ENCODE measurements around the gene OR4E2.
"Not testable (repeated sequence)": the region's sequence is repeated elsewhere in the genome, so short reads cannot be mapped to it uniquely, and the experiment has no call there.

OR4E2 gene

GRCh38 chr14:21653331-21653885 lies at the start of gene OR4E2:
Gene OR4E2 (plus strand): TSS chr14:21653835. CDS start chr14:21665083, 11,248 bp downstream.
- no peak for DNase-seq (ENCODE audit: low read depth)

- no peak for DNase-seq (ENCODE audit: low read depth)
Observed at GRCh38 chr14:21612324-21612723, 41.3 kb upstream of the OR4E2 start.

- DNase-seq (ENCODE audit: low read depth), result no peak
Observed at GRCh38 chr14:21614240-21614639, 39.4 kb upstream of the OR4E2 start.

- no peak for DNase-seq (ENCODE audit: low read depth)
Observed at GRCh38 chr14:21617614-21618013, 36.0 kb upstream of the OR4E2 start.

GRCh38 chr14:21626491-21627230 lies 27.0 kb upstream of the OR4E2 start:
- no peak for DNase-seq (ENCODE audit: low read depth)

- not testable (repeated sequence) for DNase-seq (ENCODE audit: low read depth)
Observed at GRCh38 chr14:21630503-21630902, 23.1 kb upstream of the OR4E2 start.

GRCh38 chr14:21631084-21631483 lies 22.6 kb upstream of the OR4E2 start:
- no peak for DNase-seq (ENCODE audit: low read depth)

GRCh38 chr14:21634840-21635239 lies 18.8 kb upstream of the OR4E2 start, which contains the start of gene OR10G2:
Gene OR10G2 (minus strand): TSS chr14:21634940. CDS start chr14:21634842, 98 bp downstream.
- DNase-seq (ENCODE audit: low read depth), result no peak

GRCh38 chr14:21642683-21643082 lies 11.0 kb upstream of the OR4E2 start:
- DNase-seq (ENCODE audit: low read depth), result no peak

- DNase-seq (ENCODE audit: low read depth), result no peak
Observed at GRCh38 chr14:21643407-21643806, 10.2 kb upstream of the OR4E2 start.

GRCh38 chr14:21647380-21647779 lies 6.3 kb upstream of the OR4E2 start:
- DNase-seq (ENCODE audit: low read depth), result peak; percentile 28

- DNase-seq (ENCODE audit: low read depth), result no peak
Observed at GRCh38 chr14:21652209-21652808, 1.3 kb upstream of the OR4E2 start.

GRCh38 chr14:21654215-21654614 lies 580 bp downstream of the OR4E2 start:
- DNase-seq (ENCODE audit: low read depth), result no peak

GRCh38 chr14:21656980-21657379 lies 3.3 kb downstream of the OR4E2 start:
- DNase-seq (ENCODE audit: low read depth), result no peak

- peak; percentile 25 for DNase-seq (ENCODE audit: low read depth)
Observed at GRCh38 chr14:21668377-21668776, 14.7 kb downstream of the OR4E2 start.

- no peak for DNase-seq (ENCODE audit: low read depth)
Observed at GRCh38 chr14:21669284-21669683, 15.6 kb downstream of the OR4E2 start.

GRCh38 chr14:21671371-21671770 lies 17.7 kb downstream of the OR4E2 start:
- no peak for DNase-seq (ENCODE audit: low read depth)

GRCh38 chr14:21672116-21672515 lies 18.5 kb downstream of the OR4E2 start:
- no peak for DNase-seq (ENCODE audit: low read depth)

- DNase-seq (ENCODE audit: low read depth), result no peak
Observed at GRCh38 chr14:21673718-21674117, 20.1 kb downstream of the OR4E2 start, which contains the start of gene OR4E1. Gene OR4E1 (minus strand): TSS chr14:21673818. CDS start chr14:21670935, 2,883 bp downstream.

GRCh38 chr14:21675566-21675965 lies 21.9 kb downstream of the OR4E2 start:
- no peak for DNase-seq (ENCODE audit: low read depth)

GRCh38 chr14:21680072-21680471 lies 26.4 kb downstream of the OR4E2 start:
- no peak for DNase-seq (ENCODE audit: low read depth)

GRCh38 chr14:21686468-21686867 lies 32.8 kb downstream of the OR4E2 start:
- DNase-seq (ENCODE audit: low read depth), result no peak

GRCh38 chr14:21694425-21694824 lies 40.8 kb downstream of the OR4E2 start:
- no peak for DNase-seq (ENCODE audit: low read depth)

All from stromal cell of bone marrow (primary cell).